Duodenal mucosa (tissue), 2 donors: ENCODE measurements around the gene CEP250.

Experiments
- H3K27ac ChIP-seq: one replicate; pipeline ENCODE4 v1.7.0; 2013; ENCODE audit warnings: low read depth, low read length
- H3K27me3 ChIP-seq, 2 donors: one replicate each; pipeline ENCODE4 v1.7.0; 2013; ENCODE audit warnings: low read length in 2 of 2, control low read depth in 1 of 2; ENCODE audit not compliant: insufficient read depth in 2 of 2, control insufficient read depth in 1 of 2
- H3K36me3 ChIP-seq, 2 donors: one replicate each; pipeline ENCODE4 v1.7.0; 2013; ENCODE audit warnings: low read length in 2 of 2, control low read depth in 1 of 2; ENCODE audit not compliant: insufficient read depth in 2 of 2, control insufficient read depth in 1 of 2
- H3K4me1 ChIP-seq, 2 donors: one replicate each; pipeline ENCODE4 v1.7.0; 2013; ENCODE audit warnings: low read length in 2 of 2, control low read depth in 1 of 2; ENCODE audit not compliant: insufficient read depth in 2 of 2, control insufficient read depth in 1 of 2
- H3K4me3 ChIP-seq, 2 donors: one replicate each; pipeline ENCODE4 v1.7.0; 2013; ENCODE audit warnings: low read length in 2 of 2, low read depth in 1 of 2
- H3K9ac ChIP-seq, 2 donors: one replicate each; pipeline ENCODE4 v1.7.0; 2013; ENCODE audit warnings: low read length in 2 of 2, low read depth in 1 of 2
- H3K9me3 ChIP-seq, 2 donors: one replicate each; pipeline ENCODE4 v1.7.0; 2013; ENCODE audit warnings: low read length in 2 of 2, control low read depth in 1 of 2; ENCODE audit not compliant: control insufficient read depth in 1 of 2

The CEP250 gene

DNA sequence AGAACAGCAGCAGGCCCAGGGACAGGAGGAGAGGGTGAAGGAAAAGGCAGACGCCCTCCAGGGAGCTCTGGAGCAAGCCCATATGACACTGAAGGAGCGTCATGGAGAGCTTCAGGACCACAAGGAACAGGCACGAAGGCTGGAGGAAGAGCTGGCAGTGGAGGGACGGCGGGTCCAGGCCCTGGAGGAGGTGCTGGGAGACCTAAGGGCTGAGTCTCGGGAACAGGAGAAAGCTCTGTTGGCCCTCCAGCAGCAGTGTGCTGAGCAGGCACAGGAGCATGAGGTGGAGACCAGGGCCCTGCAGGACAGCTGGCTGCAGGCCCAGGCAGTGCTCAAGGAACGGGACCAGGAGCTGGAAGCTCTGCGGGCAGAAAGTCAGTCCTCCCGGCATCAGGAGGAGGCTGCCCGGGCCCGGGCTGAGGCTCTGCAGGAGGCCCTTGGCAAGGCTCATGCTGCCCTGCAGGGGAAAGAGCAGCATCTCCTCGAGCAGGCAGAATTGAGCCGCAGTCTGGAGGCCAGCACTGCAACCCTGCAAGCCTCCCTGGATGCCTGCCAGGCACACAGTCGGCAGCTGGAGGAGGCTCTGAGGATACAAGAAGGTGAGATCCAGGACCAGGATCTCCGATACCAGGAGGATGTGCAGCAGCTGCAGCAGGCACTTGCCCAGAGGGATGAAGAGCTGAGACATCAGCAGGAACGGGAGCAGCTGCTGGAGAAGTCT is 48.6 kb downstream of the CEP250 start:
- H3K9ac ChIP-seq: no peak overlapping the region

DNA sequence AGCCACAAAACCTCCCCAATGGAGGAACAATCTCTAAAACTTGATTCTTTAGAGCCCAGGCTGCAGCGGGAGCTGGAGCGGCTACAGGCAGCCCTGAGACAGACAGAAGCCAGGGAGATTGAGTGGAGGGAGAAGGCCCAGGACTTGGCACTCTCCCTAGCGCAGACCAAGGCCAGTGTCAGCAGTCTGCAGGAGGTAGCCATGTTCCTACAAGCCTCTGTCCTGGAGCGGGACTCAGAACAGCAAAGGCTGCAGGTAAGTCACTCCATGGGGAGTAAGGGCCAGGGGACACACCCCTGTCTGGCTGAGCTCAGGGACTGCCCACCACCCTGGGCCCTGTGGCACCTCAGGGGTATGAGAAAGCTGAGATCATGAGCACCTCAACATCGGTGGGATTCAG is 49.4 kb downstream of the CEP250 start:
- peaks cover 34 to 90% of the 10 kb centered on the region in 2 donors for H3K36me3 ChIP-seq
- H3K4me3 ChIP-seq: no peak overlapping the region
- no peak overlapping the region for H3K27ac ChIP-seq
- H3K9ac ChIP-seq: no peak overlapping the region
- H3K9me3 ChIP-seq: no peaks in the 10 kb centered on the region
- no peaks in the 10 kb centered on the region for H3K27me3 ChIP-seq
- no peaks in the 10 kb centered on the region for H3K4me1 ChIP-seq

More for the DNA sequence above, 48.6 kb downstream of the CEP250 start:
- no peaks in the 10 kb centered on the region for H3K9me3 ChIP-seq
- no peak overlapping the region for H3K27ac ChIP-seq
- no peaks in the 10 kb centered on the region for H3K27me3 ChIP-seq
- no peaks in the 10 kb centered on the region for H3K4me1 ChIP-seq
- H3K36me3 ChIP-seq: peaks cover 39 to 90% of the 10 kb centered on the region in 2 donors
- no peak overlapping the region for H3K4me3 ChIP-seq

DNA sequence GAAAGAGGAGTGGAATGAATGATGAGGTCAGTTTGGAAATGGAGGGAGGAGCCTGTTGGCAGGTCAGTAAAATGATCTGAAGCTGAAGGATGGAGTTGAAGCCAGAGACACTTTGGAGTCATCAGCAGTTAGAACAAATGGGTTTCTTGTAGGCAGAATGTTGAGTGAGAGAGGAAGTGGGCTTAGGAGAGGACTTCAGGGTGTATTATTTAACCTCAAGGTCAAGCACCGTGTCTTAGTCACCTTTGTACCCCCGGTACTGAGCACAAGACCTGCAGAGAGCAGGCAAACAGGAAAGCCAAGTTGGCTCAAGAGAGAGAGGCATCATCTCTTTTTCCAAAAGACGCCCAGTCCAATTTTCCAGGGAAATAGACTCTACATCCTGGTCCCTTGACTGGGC is 50.8 kb downstream of the CEP250 start:
- Histone ChIP-seq H3K4me1 (no peaks in the 10 kb centered on the region), H3K36me3 (peaks cover 38 to 91% of the 10 kb centered on the region in 2 donors), H3K27ac (no peak overlapping the region), H3K27me3 (no peaks in the 10 kb centered on the region), H3K4me3 (no peak overlapping the region), H3K9me3 (no peaks in the 10 kb centered on the region), H3K9ac (no peak overlapping the region)

DNA sequence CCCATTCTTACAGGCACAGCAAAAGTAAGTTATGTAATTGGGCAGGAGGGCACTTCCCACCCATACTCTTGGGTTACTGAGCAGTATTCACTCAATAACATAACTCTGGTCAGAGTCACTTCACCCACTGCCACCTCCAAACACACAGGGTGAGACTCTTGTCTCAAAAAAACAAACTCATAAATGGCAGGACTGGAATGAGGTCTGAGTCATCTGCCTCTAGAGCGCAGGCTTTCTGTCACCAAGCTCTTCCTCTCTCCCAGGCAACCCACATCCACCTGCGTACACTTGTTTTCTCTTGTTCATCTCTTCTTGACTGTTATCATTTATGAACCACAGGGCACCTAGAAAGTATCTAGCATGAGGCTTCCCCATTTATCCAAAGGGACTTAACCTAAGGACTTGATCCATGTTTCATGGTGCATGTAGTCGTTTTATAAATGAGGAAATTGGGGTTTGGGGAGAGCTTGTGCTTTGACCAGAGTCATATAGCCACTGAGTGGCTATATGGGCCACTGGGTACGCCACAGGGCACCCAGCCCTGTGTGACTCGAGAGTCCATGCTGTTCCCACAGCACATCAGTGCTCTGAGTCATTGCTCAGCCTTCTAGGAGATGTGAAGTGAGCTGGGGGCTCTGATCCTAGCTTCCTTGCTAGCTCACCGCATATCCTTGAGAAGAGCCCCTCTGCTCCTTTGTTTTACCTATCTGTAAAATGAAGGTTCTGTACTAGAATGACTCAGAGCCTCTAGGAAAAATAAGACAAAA is 51.7 kb downstream of the CEP250 start:
- peaks cover 42 to 93% of the 10 kb centered on the region in 2 donors for H3K36me3 ChIP-seq

DNA sequence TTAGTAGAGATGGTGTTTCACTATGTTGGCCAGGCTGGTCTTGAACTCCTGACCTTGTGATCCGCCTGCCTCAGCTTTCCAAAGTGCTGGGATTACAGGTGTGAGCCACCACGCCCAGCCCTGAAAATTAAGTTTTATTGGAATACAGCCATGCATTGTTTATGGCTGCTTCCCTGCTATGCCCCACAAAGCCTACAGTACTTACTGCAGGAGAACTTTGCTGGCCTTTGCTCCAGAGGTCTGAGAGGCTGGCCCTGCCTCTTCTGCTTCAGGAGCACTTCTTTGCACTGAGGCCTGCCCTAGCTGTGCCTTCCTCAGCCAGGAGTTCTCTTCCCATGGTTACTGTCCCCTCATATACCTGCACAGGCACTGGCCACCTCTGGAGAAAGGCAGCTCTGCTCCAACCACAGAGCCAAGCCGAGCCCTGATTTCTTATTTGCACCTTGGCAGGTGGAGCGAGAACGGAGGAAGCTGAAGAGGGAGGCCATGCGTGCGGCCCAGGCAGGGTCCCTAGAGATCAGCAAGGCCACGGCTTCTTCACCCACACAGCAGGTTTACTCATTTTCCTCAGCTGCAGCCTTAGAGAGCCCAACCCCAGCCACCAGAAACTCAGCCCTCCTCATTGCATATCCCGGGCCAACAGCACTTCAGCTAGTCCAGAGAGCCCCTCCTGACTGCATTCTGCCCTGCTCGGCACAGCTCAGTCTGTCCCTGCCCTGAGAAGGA is 53.3 kb downstream of the CEP250 start:
- H3K4me3 ChIP-seq: no peak overlapping the region

More for the DNA sequence above, 51.7 kb downstream of the CEP250 start:
- Histone ChIP-seq H3K9me3 (no peaks in the 10 kb centered on the region), H3K4me3 (no peak overlapping the region), H3K27me3 (no peaks in the 10 kb centered on the region), H3K4me1 (no peaks in the 10 kb centered on the region), H3K9ac (no peak overlapping the region), H3K27ac (no peak overlapping the region)

DNA sequence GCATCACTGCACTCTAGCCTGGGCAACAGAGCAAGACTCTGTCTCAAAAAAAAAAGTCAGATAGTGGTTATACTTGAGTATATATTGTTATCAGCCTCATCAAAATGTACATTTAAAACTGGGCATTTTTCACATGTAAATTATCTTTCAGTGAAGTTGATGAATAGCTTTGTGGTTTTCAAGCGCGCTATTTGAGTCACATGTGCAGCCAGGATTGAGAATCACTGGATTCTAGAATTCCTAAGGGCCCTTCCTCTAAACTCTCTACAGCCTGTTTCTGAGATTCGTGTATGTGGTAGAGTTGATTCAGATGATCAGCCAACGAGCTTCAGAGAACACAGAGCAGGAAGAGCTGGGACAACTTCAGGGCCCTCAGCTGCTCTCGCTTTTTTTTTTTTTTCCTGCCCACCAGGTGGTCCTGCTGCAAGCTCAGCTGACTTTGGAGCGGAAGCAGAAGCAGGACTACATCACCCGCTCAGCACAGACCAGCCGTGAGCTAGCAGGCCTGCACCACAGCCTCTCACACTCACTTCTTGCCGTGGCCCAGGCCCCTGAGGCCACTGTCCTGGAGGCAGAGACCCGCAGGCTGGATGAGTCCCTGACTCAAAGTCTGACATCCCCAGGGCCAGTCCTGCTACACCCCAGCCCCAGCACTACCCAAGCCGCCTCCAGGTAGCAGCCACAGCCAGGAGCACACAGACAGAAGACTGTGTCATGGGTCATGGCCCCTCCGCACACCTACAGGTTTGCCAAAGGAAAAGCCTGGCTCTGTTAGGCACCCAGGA is 55.7 kb downstream of the CEP250 start:
- Histone ChIP-seq H3K36me3 (peaks cover 25 to 79% of the 10 kb centered on the region in 2 donors), H3K9me3 (no peaks in the 10 kb centered on the region), H3K9ac (no peak overlapping the region), H3K27ac (no peak overlapping the region), H3K4me1 (no peaks in the 10 kb centered on the region), H3K27me3 (no peaks in the 10 kb centered on the region), H3K4me3 (no peak overlapping the region)

More for the DNA sequence above, 53.3 kb downstream of the CEP250 start:
- H3K27ac ChIP-seq: no peak overlapping the region
- H3K4me1 ChIP-seq: no peaks in the 10 kb centered on the region
- peaks cover 35 to 87% of the 10 kb centered on the region in 2 donors for H3K36me3 ChIP-seq
- no peak overlapping the region for H3K9ac ChIP-seq
- no peaks in the 10 kb centered on the region for H3K27me3 ChIP-seq
- no peaks in the 10 kb centered on the region for H3K9me3 ChIP-seq

DNA sequence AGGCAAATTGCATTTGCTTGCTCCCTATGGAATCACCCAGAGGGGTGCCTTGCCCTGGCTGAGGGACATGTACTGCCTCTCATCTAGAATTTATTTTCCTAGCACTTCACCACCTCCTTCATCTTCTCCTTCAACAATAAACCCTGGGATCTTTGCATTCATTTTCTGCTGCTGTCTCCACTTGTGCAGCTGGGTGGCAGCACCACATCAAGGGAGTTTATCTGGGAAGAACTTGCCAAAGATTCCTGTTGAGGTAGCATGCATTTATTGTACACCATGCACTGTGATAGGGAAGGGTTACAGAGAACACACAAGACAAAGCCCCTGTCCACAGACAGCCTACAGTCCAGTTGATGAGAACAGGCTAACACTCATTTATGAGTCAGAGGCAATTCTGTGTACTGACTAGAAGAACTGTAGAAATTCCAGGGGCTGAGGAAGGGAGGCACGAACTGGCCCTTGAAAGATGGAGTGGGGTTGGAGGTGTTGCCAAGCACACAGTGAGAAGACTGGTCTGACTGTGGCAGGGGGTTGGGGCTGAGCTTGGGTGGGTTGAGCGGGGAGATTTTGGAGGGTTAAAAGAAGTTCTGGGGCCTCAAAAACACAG is 56.5 kb downstream of the CEP250 start:
- H3K4me1 ChIP-seq: no peaks in the 10 kb centered on the region
- no peak overlapping the region for H3K9ac ChIP-seq
- H3K27me3 ChIP-seq: no peaks in the 10 kb centered on the region
- H3K4me3 ChIP-seq: no peak overlapping the region
- no peaks in the 10 kb centered on the region for H3K9me3 ChIP-seq
- H3K27ac ChIP-seq: no peak overlapping the region
- peaks cover 25 to 72% of the 10 kb centered on the region in 2 donors for H3K36me3 ChIP-seq

DNA sequence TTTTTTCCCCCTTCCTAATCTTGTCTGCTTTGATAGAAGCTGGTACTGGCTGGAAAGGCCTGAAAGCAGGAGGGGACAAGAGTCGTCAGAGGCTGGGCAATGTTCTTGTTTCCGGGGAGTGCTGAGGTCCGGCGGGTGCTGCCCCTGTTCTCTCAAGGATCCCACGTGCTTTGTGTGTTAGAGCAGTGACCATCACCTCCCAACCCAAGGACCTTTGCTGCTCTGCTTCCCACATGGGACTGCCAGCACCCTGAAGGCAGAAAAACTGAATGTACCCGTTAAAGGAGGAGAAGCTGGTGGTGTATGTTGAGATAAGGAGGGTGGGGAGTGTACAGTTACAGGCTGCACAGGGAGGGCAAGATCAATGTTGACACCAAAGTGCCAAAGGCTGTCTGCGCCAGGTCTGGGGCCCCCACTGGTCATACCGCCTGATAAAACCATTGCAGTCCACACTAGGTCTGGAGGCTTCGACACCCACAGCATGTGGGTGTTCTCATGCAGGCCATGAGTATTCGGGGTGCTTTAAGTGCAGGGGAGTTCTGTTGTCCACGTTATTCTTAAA is 59.1 kb downstream of the CEP250 start:
- no peak overlapping the region for H3K4me3 ChIP-seq
- no peaks in the 10 kb centered on the region for H3K4me1 ChIP-seq
- H3K36me3 ChIP-seq: peaks cover 17 to 49% of the 10 kb centered on the region in 2 donors
- H3K27ac ChIP-seq: no peak overlapping the region
- no peak overlapping the region for H3K9ac ChIP-seq
- H3K9me3 ChIP-seq: no peaks in the 10 kb centered on the region
- H3K27me3 ChIP-seq: no peaks in the 10 kb centered on the region

DNA sequence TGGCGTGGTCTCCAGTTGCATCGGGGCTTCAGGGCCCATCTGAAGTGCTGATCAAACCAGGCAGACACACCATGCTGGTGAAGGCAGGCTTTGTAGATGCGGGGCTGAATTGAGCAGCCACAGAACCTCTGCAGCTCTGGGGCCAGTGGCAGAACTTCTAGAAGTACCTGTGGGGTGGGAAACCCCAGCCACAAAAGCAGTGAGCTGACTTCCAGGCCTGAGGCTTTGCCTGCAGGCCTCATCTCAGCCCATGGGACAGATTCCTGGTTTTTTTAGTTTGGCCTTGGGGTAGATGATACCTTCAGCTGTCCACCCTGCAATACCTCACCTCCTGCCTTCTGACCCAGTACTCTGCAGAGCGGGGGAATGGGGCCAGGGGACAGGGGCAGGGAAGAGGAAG is 59.9 kb downstream of the CEP250 start:
- no peak overlapping the region for H3K27ac ChIP-seq

More for the DNA sequence above, 59.9 kb downstream of the CEP250 start:
- H3K9me3 ChIP-seq: no peaks in the 10 kb centered on the region
- no peaks in the 10 kb centered on the region for H3K27me3 ChIP-seq
- H3K9ac ChIP-seq: no peak overlapping the region
- H3K36me3 ChIP-seq: peaks cover 10 to 40% of the 10 kb centered on the region in 2 donors
- no peak overlapping the region for H3K4me3 ChIP-seq
- H3K4me1 ChIP-seq: no peaks in the 10 kb centered on the region
